ENCODE measurements around the gene SECISBP2L. TPM values are rescaled to one million over a fixed set of nuclear protein-coding genes. Genes with fewer than 3 reads are reported as not detected.

Gene SECISBP2L
- total RNA-seq, result 8.6 and 9.6 TPM in 2 replicates

DNA sequence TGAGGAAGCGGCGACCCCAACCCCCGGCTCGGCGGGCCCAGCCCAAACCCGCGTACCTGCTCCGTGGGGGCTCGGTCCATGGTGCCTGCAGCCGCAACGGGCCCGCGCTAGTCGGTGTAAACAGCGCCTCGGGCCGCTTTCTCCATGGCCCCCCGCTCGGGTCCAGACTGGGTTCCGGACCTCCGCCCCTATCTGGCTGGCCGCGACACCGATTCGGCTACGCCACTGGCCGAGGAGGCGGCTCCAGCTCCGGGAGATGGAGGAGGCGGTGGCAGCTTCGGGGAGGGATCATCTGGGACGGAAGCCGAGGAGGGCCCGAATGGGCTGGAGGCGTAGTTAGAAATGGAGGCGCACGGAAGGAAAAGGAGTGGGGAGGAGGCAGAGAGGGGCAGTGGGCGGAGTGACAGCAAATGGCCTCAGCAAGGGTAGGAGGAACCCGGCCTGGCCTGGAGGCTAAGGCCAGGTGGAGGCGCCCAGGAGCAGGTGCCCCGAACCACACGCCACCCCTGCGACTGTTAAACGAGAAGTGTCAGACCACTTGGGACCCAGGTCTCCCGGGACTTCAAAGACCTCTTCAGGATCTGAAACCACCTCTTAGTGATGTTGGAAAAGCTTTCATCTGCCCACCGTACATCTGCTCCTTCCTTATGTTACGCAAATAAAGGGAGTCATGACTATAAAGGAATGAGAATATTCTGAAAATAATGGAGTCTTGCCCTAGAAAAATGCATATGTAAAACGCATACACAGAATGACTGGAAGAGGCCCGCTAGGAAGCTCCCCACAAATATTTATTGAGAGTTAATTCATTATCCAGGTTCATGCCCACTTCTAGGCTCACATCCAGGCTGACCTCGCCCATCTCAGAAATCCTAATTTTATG, at the start of gene SECISBP2L:
Gene SECISBP2L (minus strand): TSS at position 227 of the 883 bp plus-strand sequence. CDS start 147 bp downstream, at position 80.

GRCh38 chr15:48963524-48964113, 82.6 kb downstream of the SECISBP2L start, which contains the start of gene SHC4:
SHC4 (minus strand) TSS chr15:48963919; CDS start chr15:48963015, 904 bp downstream.

Other genes starting within 250 kb of the SECISBP2L start
- 4.8 and 5.4 TPM in 2 replicates for gene CEP152, start 235.4 kb downstream of the SECISBP2L start, total RNA-seq
- gene EID1, start 168.3 kb downstream of the SECISBP2L start, total RNA-seq, result 179 and 220 TPM in 2 replicates
- 0.67 and 0.74 TPM in 2 replicates for gene SHC4, start 82.5 kb downstream of the SECISBP2L start, total RNA-seq
- gene COPS2, start 109.2 kb upstream of the SECISBP2L start, total RNA-seq, result 30.6 and 30.8 TPM in 2 replicates
- gene GALK2, start 123.8 kb upstream of the SECISBP2L start, total RNA-seq, result 36.9 and 42.2 TPM in 2 replicates